HG02623 (cell line): ENCODE measurements around the gene PLCB1.
A peak's percentile ranks its signal among the peaks of the same experiment; 100 is the strongest.

Experiments
- ATAC-seq: cut with Tn5 transposase; IDR thresholded peaks from one replicate; pipeline ENCODE4 v1.9.1; 2021; ENCODE audit warnings: moderate library complexity; ENCODE audit not compliant: unreplicated experiment

Gene PLCB1

GRCh38 chr20:8394308-8394945, 262.4 kb downstream of the PLCB1 start:
- peak; percentile 67 for ATAC-seq

- ATAC-seq: no peak
These were observed 263.9 kb downstream of the PLCB1 start for GRCh38 chr20:8395956-8396355.

- ATAC-seq: no peak
These were observed 266.4 kb downstream of the PLCB1 start for GRCh38 chr20:8398263-8399051.

GRCh38 chr20:8399947-8400346, 267.9 kb downstream of the PLCB1 start:
- peak; percentile 98 for ATAC-seq

DNA sequence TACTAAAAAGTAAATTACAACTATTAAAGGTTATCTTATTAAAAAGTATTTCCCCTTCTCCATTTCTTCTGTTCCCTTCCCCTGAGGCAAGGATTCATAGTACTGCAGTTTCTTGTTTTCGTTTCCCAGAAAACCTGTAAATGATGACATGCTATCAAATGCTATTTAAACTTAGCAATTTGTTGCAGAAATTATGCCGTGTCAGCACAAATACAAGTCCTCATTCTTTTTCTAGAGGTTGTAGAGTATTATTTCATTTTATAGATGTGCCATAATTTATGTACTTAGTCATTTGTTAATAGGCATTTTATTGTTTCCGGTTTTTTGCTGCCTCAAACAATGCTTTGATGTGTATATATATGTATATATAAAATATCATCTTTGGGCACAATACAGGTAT, 268.4 kb downstream of the PLCB1 start:
- ATAC-seq: no peak

- ATAC-seq: no peak
These were observed 269.5 kb downstream of the PLCB1 start for GRCh38 chr20:8401556-8401955.

DNA sequence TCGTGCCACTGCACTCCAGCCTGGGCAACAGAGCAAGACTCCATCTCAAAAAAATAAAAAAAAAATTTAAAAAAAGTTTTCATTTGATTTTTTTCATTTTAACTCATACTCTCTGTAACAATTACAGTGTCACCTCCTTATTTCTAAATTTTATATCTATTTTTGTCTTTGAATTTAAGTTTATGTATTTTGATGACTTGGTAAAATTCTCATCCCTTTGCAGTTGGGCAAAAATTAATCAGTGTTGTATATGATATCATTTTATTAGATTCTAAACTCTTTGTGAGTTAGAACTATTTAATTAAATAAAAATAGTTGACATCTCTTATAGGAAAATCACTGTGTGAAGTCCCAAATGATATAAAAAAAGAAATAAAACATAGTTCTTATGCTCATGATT, 270.7 kb downstream of the PLCB1 start:
- ATAC-seq: no peak

DNA sequence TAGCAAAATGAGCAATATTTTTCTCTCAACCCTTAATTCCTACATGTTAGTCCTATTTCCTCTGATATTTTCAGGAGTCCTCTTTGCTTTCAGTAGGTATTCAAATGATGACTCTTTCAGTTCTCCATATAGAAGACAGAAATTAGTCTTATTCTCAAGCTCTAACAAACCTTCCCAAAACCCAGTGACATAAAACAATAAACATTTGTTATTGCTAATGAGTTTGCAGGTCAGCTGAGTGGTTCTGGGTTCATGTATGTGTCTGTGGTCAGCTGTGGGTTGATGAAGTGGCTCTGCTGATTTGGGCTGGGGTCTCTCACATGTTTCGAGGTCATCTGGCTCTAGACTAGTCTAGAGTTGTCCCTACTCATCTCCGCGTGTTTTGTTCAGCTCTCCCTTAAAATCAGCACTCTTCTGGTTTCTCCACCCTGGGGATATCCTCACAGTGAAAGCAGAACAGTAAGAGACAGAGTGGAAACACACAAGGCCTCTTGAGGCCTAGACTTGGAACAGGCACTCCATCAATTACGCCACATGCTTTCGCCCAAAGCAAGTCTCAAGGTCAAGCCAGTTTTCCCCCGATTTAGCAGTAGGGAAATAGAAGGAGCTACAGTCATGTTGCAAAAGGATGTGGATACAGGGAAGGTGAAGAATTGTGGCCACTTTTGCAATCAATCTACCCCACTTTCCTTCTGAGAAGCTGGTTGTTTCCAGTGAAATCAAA, 273.0 kb downstream of the PLCB1 start:
- no peak for ATAC-seq

DNA sequence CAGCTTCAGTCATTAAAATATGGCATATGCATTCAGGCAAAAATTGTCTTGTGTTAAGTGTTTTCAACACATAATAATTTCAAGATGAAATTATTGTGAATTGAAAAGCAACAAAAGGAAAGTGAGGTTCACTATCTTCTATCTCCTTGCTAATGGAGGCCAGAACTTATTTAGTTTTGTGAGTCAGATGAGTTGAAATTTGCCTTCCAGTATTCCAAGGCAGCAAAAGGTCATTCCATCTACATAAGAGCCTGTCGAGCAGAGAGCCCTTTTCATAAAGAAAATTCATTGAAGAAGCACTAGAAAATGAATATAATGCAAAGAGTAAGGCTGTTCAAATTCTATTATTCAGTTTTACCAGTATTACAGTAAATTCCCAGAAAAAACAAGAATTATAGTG, 274.3 kb downstream of the PLCB1 start:
- no peak for ATAC-seq

GRCh38 chr20:8408587-8409307, 276.7 kb downstream of the PLCB1 start:
- ATAC-seq: no peak

DNA sequence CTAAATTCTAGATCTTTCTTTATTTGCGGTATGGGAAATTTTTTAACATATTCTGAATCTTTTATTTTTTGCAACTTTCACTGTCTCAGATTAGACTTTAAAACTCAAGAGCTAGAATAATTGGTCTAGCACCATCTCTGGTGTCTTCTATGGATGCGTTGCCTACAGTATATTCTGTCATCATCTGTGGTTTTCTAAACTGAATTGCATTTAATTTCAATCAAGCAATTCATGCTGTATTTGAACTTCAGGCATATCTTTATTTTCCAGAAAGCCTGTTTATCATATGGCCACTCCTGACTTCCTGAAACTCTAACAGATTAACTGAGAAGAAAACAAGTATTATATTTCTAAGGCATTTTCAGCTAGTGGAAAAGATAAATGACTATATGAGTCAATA, 281.6 kb downstream of the PLCB1 start:
- ATAC-seq: no peak

DNA sequence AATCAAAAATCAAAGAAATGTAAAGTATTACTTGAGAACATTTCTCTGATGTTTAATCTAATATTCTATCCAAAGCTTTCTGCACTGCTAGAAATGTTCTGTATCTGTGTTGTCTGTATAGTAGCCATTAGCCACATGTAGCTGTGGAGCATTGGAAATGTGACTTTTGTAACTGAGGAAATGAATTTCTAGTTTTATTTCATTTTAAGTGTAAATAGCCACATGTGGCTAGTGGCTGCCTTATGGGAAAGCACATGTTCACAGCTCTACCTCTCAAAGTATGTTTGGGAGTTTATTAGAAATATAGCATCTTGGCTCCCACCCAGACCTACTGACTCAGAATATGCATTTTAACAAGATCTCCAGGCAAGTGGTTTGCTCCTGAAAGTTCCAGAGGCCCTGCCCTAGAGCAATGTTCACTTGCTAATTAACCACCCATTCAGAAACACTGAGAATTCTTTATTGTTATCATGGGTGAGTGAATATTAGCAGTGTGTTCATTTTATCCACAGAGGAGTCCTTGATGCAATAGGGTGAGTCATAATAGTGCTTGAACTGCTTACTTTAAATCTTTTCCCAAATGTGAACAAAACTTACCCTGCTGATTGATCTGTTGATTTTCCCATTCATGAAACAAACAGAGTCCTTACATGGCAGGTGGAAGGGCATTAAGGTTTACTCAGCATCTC, 282.7 kb downstream of the PLCB1 start:
- no peak for ATAC-seq

GRCh38 chr20:8421981-8422380, 289.9 kb downstream of the PLCB1 start:
- no peak for ATAC-seq

- ATAC-seq: no peak
These were observed 291.4 kb downstream of the PLCB1 start for GRCh38 chr20:8423482-8423881.

DNA sequence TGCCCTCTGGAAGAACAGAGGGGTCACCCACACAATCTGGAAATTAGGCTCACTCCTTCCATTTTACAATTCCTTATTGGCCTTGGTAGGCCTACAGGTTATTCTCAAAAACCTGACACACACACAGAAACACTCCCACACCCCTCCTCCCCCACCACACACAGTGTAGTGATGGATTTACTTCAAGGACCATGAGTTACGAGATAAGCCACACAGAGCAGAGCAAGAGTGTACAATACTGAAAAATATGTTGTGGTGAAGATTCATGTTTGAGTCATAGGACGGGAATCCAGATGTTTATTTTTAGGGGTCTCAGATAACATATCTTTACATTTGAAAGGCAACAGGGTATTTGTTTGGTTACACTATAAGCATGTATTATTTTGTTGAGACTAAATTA, 291.9 kb downstream of the PLCB1 start:
- no peak for ATAC-seq

DNA sequence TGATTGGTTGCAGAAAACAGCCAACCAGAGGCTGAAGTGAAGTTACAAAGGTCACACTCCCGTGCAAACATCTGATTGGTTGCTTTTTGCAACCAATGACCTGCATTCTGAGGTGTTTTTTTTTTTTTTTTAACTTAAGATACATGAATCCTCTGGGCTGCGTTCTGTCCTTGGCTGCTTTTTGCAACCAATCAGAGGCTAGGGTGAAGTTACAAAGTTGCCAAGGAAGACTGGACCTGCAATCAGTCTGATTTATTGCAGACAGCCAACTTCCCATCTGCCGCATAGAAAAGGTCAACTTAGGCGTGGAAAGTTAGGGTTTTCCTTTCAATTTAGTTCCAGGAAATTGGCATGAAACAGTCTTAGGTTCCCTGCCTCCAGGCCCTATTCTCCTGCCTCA, 292.9 kb downstream of the PLCB1 start:
- ATAC-seq: no peak

DNA sequence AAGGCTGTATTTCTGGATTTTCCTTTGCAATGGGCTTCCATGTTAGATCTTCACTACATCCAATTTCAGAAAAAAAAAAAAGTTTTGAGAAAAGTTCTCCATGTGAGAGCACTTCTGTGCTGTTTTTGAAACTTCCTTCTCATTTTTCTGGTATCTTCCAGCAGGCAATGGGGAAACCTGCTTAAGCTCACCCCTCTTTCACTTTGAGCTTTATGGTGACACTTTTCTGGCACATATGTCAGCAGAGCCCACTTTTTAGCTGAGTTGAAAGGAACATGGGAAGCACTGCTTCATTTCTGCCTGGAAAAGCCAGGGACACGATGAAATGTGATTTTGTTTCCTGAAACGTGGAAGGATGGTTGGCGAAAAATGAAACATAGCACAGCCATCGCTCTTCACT, 293.7 kb downstream of the PLCB1 start:
- ATAC-seq: no peak

GRCh38 chr20:8427419-8428040, 295.5 kb downstream of the PLCB1 start:
- ATAC-seq: no peak

DNA sequence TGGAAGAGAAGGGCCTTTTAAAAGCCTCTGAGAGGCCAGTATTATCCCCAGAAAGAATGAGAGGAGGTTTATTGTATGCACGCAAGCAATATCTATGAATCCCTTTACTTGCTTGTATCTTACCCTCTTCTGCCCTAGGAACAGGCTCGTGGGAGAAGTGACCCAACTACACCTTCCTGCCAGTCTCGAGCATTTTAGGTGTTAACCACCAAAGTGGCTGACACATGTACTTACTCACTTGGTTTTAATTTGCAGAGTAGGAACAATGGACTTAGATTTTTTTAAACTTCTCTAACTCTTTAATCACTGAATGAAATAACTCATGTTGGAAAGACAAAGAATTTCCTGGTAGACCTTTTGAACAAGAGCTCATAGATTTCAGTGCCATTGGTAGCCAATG, 296.9 kb downstream of the PLCB1 start:
- ATAC-seq: no peak
